ACHN (cell line): Measurements from ENCODE around the gene FAU.

Source experiments
- DNase-seq: peaks from one replicate; pipeline ENCODE4 v3.0.0-alpha.2; 2015
- in situ Hi-C: cut with HindIII; loops from 2 replicates; pipeline ENCODE4 v1.10.0; 2017; ENCODE audit warnings: low sequenced_read_pairs, low pct_ligation_motif_present, low pct_unique_long_range_greater_than_20kb

The FAU gene

DNA sequence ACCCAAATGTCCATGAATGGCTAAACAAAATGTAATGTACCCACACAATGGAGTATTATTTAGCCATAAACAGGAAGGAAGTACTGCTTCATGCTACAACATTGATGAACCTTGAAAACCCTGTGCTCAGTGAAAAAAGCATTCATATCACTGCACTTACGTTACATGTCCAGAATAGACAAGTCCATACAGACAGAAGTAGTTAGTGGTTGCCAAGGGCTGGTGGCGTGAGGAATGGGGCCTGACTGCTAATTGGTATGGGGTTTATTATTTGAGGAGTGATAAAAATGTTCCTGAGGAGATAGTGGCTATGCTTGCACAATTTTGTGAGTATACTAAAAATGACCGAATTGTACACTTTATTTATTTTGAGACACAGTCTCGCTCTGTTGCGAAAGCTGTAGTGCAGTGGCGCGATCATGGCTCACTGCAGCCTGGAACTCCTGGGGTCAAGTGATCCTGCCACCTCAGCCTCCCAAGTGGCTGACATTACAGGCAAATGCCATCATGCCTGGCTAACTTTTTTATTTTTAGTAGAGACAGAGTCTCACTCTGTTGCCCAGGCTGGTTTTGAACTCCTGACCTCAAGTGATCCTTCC, 20.1 kb upstream of the FAU start:
- DNase-seq = no peak
- in situ Hi-C loops = no loop called here

GRCh38 chr11:65136515-65137096, 14.7 kb upstream of the FAU start:
- in situ Hi-C loops = no loop called here

DNA sequence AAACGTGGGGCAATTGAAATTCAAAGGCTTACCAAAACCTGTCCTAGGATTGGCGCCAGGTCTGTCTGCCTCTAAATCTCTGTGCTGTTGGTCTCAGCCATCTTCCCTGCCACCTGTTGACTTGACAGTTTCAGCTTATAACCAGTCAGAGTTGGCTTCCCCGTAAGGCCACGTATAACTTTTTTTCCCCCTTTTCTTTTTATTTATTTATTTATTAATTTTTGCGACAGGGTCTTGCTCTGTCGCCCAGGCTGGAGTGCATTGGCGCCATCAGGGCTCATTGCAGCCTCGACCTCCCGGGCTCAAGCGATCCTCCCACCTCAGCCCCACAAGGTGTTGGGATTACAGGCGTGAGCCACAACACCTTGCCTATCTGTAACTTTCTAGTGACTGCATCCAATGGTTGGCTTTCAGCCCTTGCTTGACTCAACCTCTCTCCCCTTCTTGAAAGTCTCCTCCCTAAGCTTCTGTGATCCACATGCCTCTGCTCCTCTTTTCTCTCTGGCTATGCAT, 13.8 kb upstream of the FAU start:
- in situ Hi-C loops = no loop called here
- no peak for DNase-seq

More at GRCh38 chr11:65136515-65137096, 14.7 kb upstream of the FAU start:
- DNase-seq = no peak

GRCh38 chr11:65134952-65135632, 13.2 kb upstream of the FAU start:
- in situ Hi-C loops = no loop called here
- DNase-seq = peak; percentile 94

DNA sequence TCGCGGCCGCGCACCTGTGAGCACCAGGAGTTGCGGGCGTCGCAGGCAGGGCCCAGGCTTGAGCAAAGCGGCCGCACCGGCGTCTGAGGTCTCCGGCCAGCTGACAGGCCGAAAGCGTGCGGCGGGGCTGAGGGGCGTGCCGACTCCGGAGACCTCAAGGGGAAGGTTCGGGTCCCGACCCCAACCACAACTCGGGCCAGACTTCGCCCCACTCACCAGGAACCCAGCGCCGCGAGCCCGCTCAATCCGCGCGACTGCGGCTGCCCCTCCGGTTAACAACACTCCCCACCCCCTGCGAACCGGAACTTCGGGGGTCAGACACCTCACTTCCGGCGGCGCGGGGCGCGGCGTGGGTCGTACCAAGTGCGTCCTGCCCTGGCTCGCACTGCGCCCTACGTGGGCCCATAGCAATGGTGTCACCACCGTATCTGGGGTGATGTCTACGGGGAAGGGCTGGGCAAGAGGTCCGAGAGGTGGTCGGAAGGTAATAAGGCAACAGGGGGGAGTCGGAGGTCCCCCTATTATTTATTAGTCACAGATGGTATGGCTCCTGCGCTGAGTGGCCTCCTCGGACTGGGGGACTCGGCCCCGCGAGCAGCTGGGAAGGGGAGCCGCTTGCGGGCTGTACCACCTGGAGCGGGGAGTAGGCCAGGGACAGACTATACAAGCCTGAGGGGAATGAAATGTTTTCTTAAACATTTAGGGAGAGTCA, 12.5 kb upstream of the FAU start, which contains the start of gene SYVN1:
Gene SYVN1, minus strand, starts transcription at position 280 of the 712 bp plus-strand sequence. CDS start 918 bp downstream, outside the sequence.
- DNase-seq = peak; percentile 79
- in situ Hi-C loops = no loop called here

GRCh38 chr11:65133724-65134123, 11.8 kb upstream of the FAU start:
- in situ Hi-C loops = no loop called here
- DNase-seq = no peak

DNA sequence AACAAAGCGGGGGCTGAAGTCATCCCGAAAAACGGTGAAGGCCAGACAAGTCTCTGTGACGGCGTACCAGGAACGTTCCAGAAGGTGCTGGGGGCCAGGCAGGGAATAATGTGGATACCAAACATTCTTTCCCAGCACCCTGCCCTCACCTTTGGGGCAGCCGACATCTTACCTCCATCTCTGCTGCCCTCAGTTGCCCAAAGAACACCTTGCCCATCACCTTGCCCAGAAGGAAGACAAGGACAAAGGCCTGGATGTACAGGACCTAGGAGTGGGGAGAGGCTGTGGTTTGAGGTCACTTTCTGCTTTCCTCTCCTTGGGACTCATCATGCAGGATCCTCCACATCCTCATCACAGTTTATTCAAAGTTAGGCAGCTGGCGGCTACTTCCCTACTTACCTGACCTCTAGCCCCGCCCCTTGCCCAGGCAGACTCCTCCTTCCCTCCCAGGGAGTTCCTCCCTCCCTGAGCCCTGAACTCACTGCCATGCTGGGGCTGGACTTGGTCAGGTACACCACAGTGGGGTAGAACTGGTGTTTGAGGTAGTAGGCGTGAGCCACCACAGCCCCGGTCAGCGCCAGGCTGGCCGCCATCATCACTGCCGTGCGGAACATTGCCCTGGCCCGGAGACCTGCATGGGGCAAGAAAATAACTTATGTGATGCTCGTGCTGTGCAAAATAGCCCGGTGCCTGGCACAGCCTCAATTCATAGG, 11.2 kb upstream of the FAU start:
- DNase-seq = no peak
- in situ Hi-C loops = no loop called here

DNA sequence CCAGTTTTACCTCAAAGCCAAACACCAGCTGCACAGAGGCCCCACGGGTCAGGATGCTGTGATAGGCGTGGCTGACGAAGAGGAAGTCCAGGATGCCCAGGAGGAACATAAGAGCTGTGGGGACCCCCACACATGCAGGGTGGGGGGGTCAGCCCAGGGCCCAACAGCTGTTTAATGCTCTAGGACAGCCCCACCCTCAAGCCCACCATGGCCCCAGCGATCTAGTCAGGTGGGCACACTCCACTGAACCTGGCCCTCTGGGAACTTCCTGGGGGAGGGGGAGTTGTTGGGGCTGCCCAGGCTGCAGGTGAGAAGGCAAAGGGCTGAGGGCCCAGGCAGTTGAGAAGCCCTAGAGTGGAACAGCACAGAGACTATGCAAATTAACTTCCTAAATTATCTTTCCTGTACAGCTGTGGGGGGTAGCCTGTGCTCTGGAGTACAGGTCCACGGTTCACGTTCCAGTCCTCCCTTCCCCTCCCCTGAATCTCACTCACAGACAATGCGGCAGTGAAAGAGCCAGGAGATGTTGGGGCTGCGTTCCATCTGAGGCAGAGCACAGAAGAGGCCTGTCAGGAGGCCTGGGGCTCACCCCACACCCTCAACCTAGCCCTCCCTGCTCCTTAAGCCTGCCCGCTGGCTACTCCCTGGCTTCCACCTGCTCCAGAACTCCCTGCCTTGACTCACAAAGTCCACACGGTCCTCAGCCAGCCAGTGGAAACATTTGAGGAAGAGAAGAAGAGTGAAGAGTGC, 10.5 kb upstream of the FAU start:
- in situ Hi-C loops = no loop called here
- DNase-seq = no peak

GRCh38 chr11:65131895-65132237, 9.9 kb upstream of the FAU start:
- in situ Hi-C loops = no loop called here
- no peak for DNase-seq

GRCh38 chr11:65131417-65131776, 9.5 kb upstream of the FAU start:
- no peak for DNase-seq
- in situ Hi-C loops = no loop called here

DNA sequence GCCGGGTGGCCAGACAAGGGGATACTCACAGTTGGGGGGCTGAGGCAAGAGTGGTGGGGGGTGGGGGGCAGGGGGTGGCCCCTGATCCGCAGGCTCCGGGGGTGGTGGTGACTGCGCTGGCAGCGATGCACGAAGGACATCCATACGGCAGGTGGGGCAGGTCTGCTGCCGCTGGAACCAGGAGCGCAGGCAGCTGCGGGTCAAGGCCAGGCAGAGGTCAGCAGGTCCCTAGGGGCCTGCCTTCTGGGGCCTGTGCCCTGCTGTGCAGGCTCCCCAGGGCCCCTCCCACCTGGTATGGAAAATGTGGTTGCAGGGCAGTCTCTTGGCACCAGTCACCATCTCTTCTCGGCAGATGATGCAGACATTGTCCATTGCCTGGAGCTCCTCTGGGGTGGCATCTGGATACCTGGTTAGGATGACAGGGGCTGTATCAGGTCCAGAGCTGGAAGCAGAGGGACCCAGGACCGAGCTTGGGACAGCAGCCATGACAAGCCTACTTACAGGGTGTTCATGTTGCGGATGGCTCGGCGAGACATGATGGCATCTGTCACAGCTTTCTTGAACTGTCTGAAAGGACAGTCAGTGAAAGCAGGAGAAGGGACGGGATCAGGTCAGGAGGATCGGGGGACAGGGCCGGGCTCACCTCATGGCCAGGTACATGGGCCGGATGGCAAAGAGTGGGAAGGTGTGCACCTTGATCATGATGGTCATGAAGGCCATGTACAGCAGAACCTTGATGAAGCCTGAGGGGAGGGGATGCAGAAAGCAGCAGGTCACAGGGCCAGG, 8.9 kb upstream of the FAU start:
- in situ Hi-C loops = no loop called here

DNA sequence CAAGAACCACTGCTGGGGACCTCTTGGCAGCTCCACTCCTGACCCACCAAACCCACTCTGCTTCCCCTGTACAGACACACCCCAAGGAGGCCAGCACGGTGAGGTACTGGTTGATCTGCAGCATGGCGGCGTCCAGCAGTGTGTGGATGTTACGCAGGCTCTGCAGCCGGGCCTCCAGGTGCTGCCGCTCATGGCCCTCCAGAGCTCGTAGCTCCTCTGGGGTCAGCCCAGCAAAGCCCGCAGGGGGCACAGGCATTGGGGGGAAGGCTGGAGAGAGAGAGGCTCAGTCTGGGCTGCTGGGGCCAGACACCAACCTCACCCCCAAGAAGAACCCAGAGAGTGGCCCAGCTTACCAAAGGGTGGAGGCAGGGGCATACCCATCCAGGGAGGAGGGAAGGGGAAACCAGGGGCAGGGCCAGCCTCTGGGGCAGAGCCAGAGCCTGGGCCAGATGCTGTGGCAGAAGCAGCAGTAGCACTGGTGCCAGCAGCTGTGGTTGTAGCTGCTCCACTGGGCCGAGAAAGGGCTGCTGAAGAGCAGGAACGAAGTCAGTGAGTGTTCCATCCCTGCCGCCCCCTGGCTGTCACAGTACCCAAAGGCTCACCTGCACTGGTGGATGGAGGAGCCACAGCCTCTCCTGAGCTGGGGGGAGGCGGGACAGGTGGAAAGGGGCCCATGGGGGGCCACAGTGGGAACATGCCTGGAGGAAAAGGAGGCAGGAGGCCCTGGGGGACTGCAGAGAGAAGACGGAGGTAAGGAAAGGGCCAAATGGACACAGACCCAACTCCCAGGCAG, 7.9 kb upstream of the FAU start:
- DNase-seq = no peak
- in situ Hi-C loops = no loop called here

More for the DNA sequence above, 8.9 kb upstream of the FAU start:
- DNase-seq = no peak

- in situ Hi-C loops = no loop called here
These were observed 6.5 kb upstream of the FAU start for GRCh38 chr11:65128182-65129145.

GRCh38 chr11:65127473-65128181, 5.7 kb upstream of the FAU start:
- no peak for DNase-seq

More at GRCh38 chr11:65128182-65129145, 6.5 kb upstream of the FAU start:
- DNase-seq = no peak

GRCh38 chr11:65126624-65127274, 4.8 kb upstream of the FAU start:
- no peak for DNase-seq
- in situ Hi-C loops = no loop called here

More at GRCh38 chr11:65127473-65128181, 5.7 kb upstream of the FAU start:
- in situ Hi-C loops = no loop called here
